ENCODE results near the gene DEF6. TPM values are rescaled to one million over a fixed set of nuclear protein-coding genes. Genes with fewer than 3 reads are reported as not detected.

DEF6 gene
- total and polyA plus RNA-seq, 2 of the 13 experiments (the other 11 are each of a cell fraction or from before 2014, with no cell fraction given) = 5.2 to 10.0 TPM

- no peak overlapping the region for H3K27ac ChIP-seq (ENCODE audit: extremely low read length, insufficient read depth, low read length)
- no peaks in the 10 kb centered on the region for H3K27me3 ChIP-seq (ENCODE audit: control insufficient read depth in 1 of 2, insufficient read depth in 2 of 2, low read length in 2 of 2)
- no TSS peak for BruUV-seq (replicated peaks)
- H3K9me3 ChIP-seq (ENCODE audit: low read length) = no peaks in the 10 kb centered on the region
- POLR2A ChIA-PET = no interaction called here
- H3K4me2 ChIP-seq (ENCODE audit: low read depth, low read length) = no peak overlapping the region
- no peak overlapping the region for H2AFZ ChIP-seq (ENCODE audit: low read length)
- no peak overlapping the region for H3K9ac ChIP-seq (ENCODE audit: insufficient read depth, low read depth, low read length)
- H3K79me2 ChIP-seq (ENCODE audit: insufficient read depth, low read length) = no peaks in the 10 kb centered on the region
- FAIRE-seq (no peak), ATAC-seq (no peak), DNase-seq (ENCODE audit: low spot score) (no peak)
- peaks cover 25 to 42% of the 10 kb centered on the region in 2 experiments; a peak in 4 of 5 replicates for H3K36me3 ChIP-seq (replicated peaks in 1 of 2; ENCODE audit: control insufficient read depth in 1 of 2, insufficient read depth in 2 of 2, low read length in 2 of 2)
- in situ Hi-C loops (cut with HindIII; ENCODE audit: extremely low pct_ligation_motif_present, low pct_unique_long_range_greater_than_20kb) = no loop called here
- 95% methylated on average over 2 of the region's 2 CpGs for WGBS (ENCODE audit: low lambda C conversion rate)
- no peaks in the 10 kb centered on the region for H4K20me1 ChIP-seq (ENCODE audit: insufficient read depth, low read length)
- intact Hi-C loops (cut with micrococcal nuclease; ENCODE audit: unreplicated experiment) = no loop called here
- H3K4me1 ChIP-seq (ENCODE audit: insufficient read depth, low read length) = 0 out of 2 replicates have a peak, but pooled peaks cover 9% of the 10 kb centered on the region
- no peak overlapping the region for H3K4me3 ChIP-seq (replicated peaks in 1 of 3; ENCODE audit: insufficient read depth in 1 of 3, low read depth in 2 of 3, low read length in 3 of 3)
- CTCF ChIA-PET (ENCODE audit: low intra/inter-chr PET ratio, low total read pairs) = no interaction called here
- no peak for TF ChIP-seq MED1 (CRISPR knock-in tag; IDR thresholded peaks at IDR 0.05)
- no peak for TF ChIP-seq ZNF407 (CRISPR knock-in tag; IDR thresholded peaks at IDR 0.05; ENCODE audit: not compliant biosample characterization)
- TF ChIP-seq ZFAT (CRISPR knock-in tag; conservative IDR thresholded peaks at IDR 0.05) = no peak
- TF ChIP-seq ETV5 (CRISPR knock-in tag; IDR thresholded peaks at IDR 0.05; ENCODE audit: borderline replicate concordance) = no peak
- no peak for TF ChIP-seq AGO1 (IDR thresholded peaks at IDR 0.05; ENCODE audit: low read depth, low read length, poor library complexity, severe bottlenecking)
- no peak for TF ChIP-seq ZNF772 (CRISPR knock-in tag; IDR thresholded peaks at IDR 0.05)
- TF ChIP-seq ZNF292 (CRISPR knock-in tag; IDR thresholded peaks at IDR 0.05; ENCODE audit: borderline replicate concordance, low read depth) = no peak
- no peak for TF ChIP-seq MAFG (CRISPR knock-in tag; IDR thresholded peaks at IDR 0.05)
- TF ChIP-seq CHD4 (IDR thresholded peaks at IDR 0.05; ENCODE audit: borderline replicate concordance, low read length) = no peak
- TF ChIP-seq MBNL3 (CRISPR knock-in tag; conservative IDR thresholded peaks at IDR 0.05) = no peak
- no peak for TF ChIP-seq ZNF747 (CRISPR knock-in tag; IDR thresholded peaks at IDR 0.05; ENCODE audit: borderline replicate concordance)
- no peak for TF ChIP-seq WIZ (CRISPR knock-in tag; IDR thresholded peaks at IDR 0.05)
- no peak for TF ChIP-seq RBM22 (optimal IDR thresholded peaks at IDR 0.05; ENCODE audit: low read length)
- TF ChIP-seq CBX1 (IDR thresholded peaks at IDR 0.05; ENCODE audit: low read depth) = no peak
- TF ChIP-seq GATAD1 (CRISPR knock-in tag; IDR thresholded peaks at IDR 0.05) = no peak
- no peak for TF ChIP-seq ZFX (CRISPR knock-in tag; IDR thresholded peaks at IDR 0.05; ENCODE audit: low read depth)
Measured at GRCh38 chr6:35352735-35353134, 55.1 kb downstream of the DEF6 start.

Measured in HepG2 (cell line).